ENCODE data around the gene MYH14.

MYH14 gene

GRCh38 chr19:50192463-50193211 is 10.8 kb upstream of the MYH14 start:
- Histone ChIP-seq H2AFZ (ENCODE audit: low read length, unreplicated experiment) (no peak overlapping the region), H3K27ac (ENCODE audit: low read depth, low read length) (no peak overlapping the region), H3K4me3 (ENCODE audit: low read depth, low read length) (no peak overlapping the region), H3K36me3 (ENCODE audit: insufficient read depth, low read length) (no peaks in the 10 kb centered on the region), H3K4me1 (ENCODE audit: control insufficient read depth, insufficient read depth, low read length, unreplicated experiment) (no peaks in the 10 kb centered on the region), H3K79me2 (ENCODE audit: control insufficient read depth, insufficient read depth, low read length, unreplicated experiment) (no peaks in the 10 kb centered on the region), H3K27me3 (ENCODE audit: insufficient read depth, low read length) (0 out of 2 replicates have a peak, but pooled peaks cover 5% of the 10 kb centered on the region)

DNA sequence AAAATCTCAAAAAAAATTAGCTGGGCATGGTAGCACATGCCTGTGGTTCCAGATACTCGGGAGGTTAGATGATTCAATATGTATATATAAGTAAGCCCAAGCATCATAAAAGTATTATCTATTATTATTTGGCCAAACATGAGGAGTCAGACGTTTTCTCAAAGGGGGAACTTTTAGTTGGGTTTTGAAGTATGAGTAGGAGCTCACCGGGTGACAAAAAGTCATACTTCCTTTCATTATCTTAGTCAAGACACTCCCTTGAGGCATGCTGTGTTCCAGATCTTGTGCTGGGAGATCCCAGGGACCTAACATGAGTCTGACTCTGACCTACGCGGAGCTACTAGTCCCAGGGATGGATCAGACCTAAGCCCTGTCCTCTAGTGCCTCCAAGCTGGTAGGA is 8.2 kb upstream of the MYH14 start:
- H3K27me3 ChIP-seq (ENCODE audit: insufficient read depth, low read length), result peaks cover 3% of the 10 kb centered on the region; the same call in 1 of the 2 replicates
- H3K4me1 ChIP-seq (ENCODE audit: control insufficient read depth, insufficient read depth, low read length, unreplicated experiment), result no peaks in the 10 kb centered on the region
- H3K36me3 ChIP-seq (ENCODE audit: insufficient read depth, low read length), result no peaks in the 10 kb centered on the region
- no peak overlapping the region for H3K4me3 ChIP-seq (ENCODE audit: low read depth, low read length)
- H3K27ac ChIP-seq (ENCODE audit: low read depth, low read length), result no peak overlapping the region
- no peaks in the 10 kb centered on the region for H3K79me2 ChIP-seq (ENCODE audit: control insufficient read depth, insufficient read depth, low read length, unreplicated experiment)
- H2AFZ ChIP-seq (ENCODE audit: low read length, unreplicated experiment), result no peak overlapping the region

GRCh38 chr19:50196322-50196932 is 7.0 kb upstream of the MYH14 start:
- Histone ChIP-seq H3K4me3 (ENCODE audit: low read depth, low read length) (no peak overlapping the region), H2AFZ (ENCODE audit: low read length, unreplicated experiment) (no peak overlapping the region), H3K27me3 (ENCODE audit: insufficient read depth, low read length) (peaks cover 9% of the 10 kb centered on the region; the same call in 1 of the 2 replicates), H3K79me2 (ENCODE audit: control insufficient read depth, insufficient read depth, low read length, unreplicated experiment) (no peaks in the 10 kb centered on the region), H3K4me1 (ENCODE audit: control insufficient read depth, insufficient read depth, low read length, unreplicated experiment) (no peaks in the 10 kb centered on the region), H3K36me3 (ENCODE audit: insufficient read depth, low read length) (no peaks in the 10 kb centered on the region), H3K27ac (ENCODE audit: low read depth, low read length) (no peak overlapping the region)

DNA sequence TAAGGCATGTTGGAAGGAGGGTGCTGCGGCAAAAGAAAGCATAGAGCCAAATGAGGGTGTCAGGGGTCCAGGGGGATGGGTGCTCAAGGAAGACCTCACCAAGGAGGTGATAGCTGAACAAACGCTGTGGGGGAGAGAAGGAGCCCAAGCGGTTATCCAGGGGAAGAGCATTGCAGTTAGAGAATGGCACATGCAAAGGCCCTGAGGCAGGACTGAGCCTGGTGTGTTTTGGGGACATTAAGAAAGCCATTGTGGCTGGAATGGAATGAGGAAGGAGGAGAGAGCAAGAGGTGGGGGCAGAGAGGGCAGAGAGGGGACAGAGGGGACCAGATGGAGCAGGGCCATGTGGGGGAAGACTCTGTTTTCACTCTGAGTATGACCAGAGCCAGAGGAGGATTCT is 6.1 kb upstream of the MYH14 start:
- H3K4me3 ChIP-seq (ENCODE audit: low read depth, low read length), result no peak overlapping the region
- H3K27me3 ChIP-seq (ENCODE audit: insufficient read depth, low read length), result peaks cover 16% of the 10 kb centered on the region
- H3K4me1 ChIP-seq (ENCODE audit: control insufficient read depth, insufficient read depth, low read length, unreplicated experiment), result no peaks in the 10 kb centered on the region

DNA sequence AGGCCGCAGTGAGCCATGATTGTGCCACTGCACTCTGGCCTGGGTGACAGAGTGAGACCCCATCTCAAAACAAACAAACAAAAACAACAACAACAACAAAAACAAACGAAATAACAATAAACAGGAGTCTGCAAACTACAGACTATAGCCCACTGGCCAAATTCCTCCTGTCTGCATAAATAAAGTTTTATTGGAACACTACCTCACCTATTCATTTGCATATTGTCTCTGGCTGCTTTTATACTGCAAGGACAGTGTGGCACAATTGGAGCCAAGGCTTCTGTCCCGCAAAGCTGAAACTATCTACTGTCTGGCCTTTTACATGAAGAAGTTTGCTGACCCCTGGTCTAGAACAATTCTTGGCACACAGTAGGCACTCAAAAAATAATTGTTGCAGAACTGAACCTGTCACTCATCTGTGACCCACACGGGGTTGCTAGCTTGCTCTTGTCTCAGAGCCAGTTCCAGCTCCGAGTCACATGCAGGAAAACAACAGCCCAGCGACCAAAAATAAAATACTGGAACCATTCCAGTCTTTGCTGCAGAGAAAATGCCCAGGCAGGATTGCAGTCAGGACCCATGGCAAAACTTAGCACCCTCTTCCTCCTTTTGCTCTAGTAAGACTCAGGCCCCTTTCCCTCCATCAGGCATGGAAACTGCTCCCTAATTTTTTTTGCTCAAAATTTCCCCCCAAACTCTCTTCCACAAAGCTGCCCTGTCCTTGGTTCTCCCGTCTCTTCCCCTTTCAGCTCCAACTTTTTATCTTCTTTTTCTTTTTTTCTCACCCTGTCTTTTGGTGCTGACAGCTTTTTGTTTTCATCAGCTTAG is 4.8 kb upstream of the MYH14 start:
- Histone ChIP-seq H3K27ac (ENCODE audit: low read depth, low read length) (no peak overlapping the region), H3K27me3 (ENCODE audit: insufficient read depth, low read length) (peaks cover 29% of the 10 kb centered on the region), H3K36me3 (ENCODE audit: insufficient read depth, low read length) (no peaks in the 10 kb centered on the region)

More for the DNA sequence above, 6.1 kb upstream of the MYH14 start:
- H3K27ac ChIP-seq (ENCODE audit: low read depth, low read length), result no peak overlapping the region
- H3K79me2 ChIP-seq (ENCODE audit: control insufficient read depth, insufficient read depth, low read length, unreplicated experiment), result no peaks in the 10 kb centered on the region
- no peak overlapping the region for H2AFZ ChIP-seq (ENCODE audit: low read length, unreplicated experiment)
- no peaks in the 10 kb centered on the region for H3K36me3 ChIP-seq (ENCODE audit: insufficient read depth, low read length)

DNA sequence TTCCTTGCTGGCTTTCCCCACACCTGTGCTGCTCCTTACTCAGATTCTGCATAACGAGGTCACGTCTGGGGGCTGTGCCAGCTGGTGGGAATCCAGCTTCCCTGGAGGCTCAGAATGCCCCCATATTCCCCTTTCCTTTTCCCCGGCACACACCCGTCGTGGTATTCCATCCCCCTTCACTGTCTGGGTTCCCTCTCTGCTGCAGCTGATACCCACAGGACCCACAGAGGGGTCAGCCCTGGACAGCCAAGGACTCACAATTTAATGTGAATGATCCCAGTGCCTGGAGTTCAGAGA is 4.2 kb upstream of the MYH14 start:
- H3K79me2 ChIP-seq (ENCODE audit: control insufficient read depth, insufficient read depth, low read length, unreplicated experiment), result no peaks in the 10 kb centered on the region
- H3K27ac ChIP-seq (ENCODE audit: low read depth, low read length), result no peak overlapping the region
- no peaks in the 10 kb centered on the region for H3K4me1 ChIP-seq (ENCODE audit: control insufficient read depth, insufficient read depth, low read length, unreplicated experiment)
- no peak overlapping the region for H2AFZ ChIP-seq (ENCODE audit: low read length, unreplicated experiment)
- H3K4me3 ChIP-seq (ENCODE audit: low read depth, low read length), result no peak overlapping the region
- no peaks in the 10 kb centered on the region for H3K36me3 ChIP-seq (ENCODE audit: insufficient read depth, low read length)
- peaks cover 34% of the 10 kb centered on the region for H3K27me3 ChIP-seq (ENCODE audit: insufficient read depth, low read length)

More for the DNA sequence above, 4.8 kb upstream of the MYH14 start:
- H3K4me3 ChIP-seq (ENCODE audit: low read depth, low read length), result no peak overlapping the region
- H2AFZ ChIP-seq (ENCODE audit: low read length, unreplicated experiment), result no peak overlapping the region
- no peaks in the 10 kb centered on the region for H3K4me1 ChIP-seq (ENCODE audit: control insufficient read depth, insufficient read depth, low read length, unreplicated experiment)
- H3K79me2 ChIP-seq (ENCODE audit: control insufficient read depth, insufficient read depth, low read length, unreplicated experiment), result no peaks in the 10 kb centered on the region

DNA sequence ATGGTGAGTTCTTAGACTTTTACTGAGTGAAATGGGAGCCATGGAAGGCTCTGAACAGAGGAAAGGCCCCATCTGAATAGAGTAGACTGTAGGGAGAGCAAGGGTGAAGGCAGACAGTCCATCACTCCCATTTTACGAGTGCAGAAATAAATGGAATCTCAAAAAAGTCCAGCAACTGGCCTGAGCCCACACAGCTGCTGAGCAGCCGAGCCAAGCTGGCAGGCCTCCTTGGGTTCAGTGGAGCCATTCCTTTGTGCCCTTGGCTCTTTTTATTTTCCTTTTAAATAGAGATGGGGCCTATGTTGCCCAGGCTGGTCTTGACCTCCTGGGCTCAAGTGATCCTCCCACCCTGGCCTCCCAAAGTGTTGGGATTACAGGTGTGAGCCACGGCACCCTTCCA is 1.0 kb upstream of the MYH14 start:
- no peaks in the 10 kb centered on the region for H3K36me3 ChIP-seq (ENCODE audit: insufficient read depth, low read length)
- no peaks in the 10 kb centered on the region for H3K4me1 ChIP-seq (ENCODE audit: control insufficient read depth, insufficient read depth, low read length, unreplicated experiment)
- peaks cover 52% of the 10 kb centered on the region for H3K27me3 ChIP-seq (ENCODE audit: insufficient read depth, low read length)
- H3K79me2 ChIP-seq (ENCODE audit: control insufficient read depth, insufficient read depth, low read length, unreplicated experiment), result no peaks in the 10 kb centered on the region
- H2AFZ ChIP-seq (ENCODE audit: low read length, unreplicated experiment), result no peak overlapping the region
- H3K27ac ChIP-seq (ENCODE audit: low read depth, low read length), result no peak overlapping the region
- H3K4me3 ChIP-seq (ENCODE audit: low read depth, low read length), result no peak overlapping the region

- no peak overlapping the region for H2AFZ ChIP-seq (ENCODE audit: low read length, unreplicated experiment)
- no peak overlapping the region for H3K4me3 ChIP-seq (ENCODE audit: low read depth, low read length)
- H3K4me1 ChIP-seq (ENCODE audit: control insufficient read depth, insufficient read depth, low read length, unreplicated experiment), result no peaks in the 10 kb centered on the region
- H3K36me3 ChIP-seq (ENCODE audit: insufficient read depth, low read length), result no peaks in the 10 kb centered on the region
- H3K27me3 ChIP-seq (ENCODE audit: insufficient read depth, low read length), result peaks cover 52% of the 10 kb centered on the region
- H3K79me2 ChIP-seq (ENCODE audit: control insufficient read depth, insufficient read depth, low read length, unreplicated experiment), result no peaks in the 10 kb centered on the region
- no peak overlapping the region for H3K27ac ChIP-seq (ENCODE audit: low read depth, low read length)
Measured at GRCh38 chr19:50202962-50203280, 501 bp upstream of the MYH14 start.

DNA sequence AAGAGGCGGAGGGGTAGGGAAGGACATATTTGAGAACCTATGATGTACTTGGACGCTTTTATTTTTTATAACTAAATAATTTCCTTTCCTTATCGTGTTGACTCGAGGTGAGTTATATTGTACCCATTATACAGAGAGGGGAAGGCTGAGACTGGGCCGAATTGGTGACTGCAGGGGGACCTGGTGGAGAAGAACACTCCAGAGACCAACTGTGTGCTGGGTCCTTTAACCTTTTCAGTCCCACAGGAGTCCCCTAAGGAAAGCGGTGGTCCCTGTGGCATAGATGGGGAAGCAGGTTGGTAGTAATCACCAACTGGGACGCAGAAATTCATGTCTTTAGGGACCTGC is 633 bp downstream of the MYH14 start:
- Histone ChIP-seq H3K27me3 (ENCODE audit: insufficient read depth, low read length) (peaks cover 52% of the 10 kb centered on the region), H3K79me2 (ENCODE audit: control insufficient read depth, insufficient read depth, low read length, unreplicated experiment) (no peaks in the 10 kb centered on the region), H3K4me1 (ENCODE audit: control insufficient read depth, insufficient read depth, low read length, unreplicated experiment) (no peaks in the 10 kb centered on the region), H3K4me3 (ENCODE audit: low read depth, low read length) (no peak overlapping the region), H3K27ac (ENCODE audit: low read depth, low read length) (no peak overlapping the region), H3K36me3 (ENCODE audit: insufficient read depth, low read length) (no peaks in the 10 kb centered on the region), H2AFZ (ENCODE audit: low read length, unreplicated experiment) (no peak overlapping the region)

DNA sequence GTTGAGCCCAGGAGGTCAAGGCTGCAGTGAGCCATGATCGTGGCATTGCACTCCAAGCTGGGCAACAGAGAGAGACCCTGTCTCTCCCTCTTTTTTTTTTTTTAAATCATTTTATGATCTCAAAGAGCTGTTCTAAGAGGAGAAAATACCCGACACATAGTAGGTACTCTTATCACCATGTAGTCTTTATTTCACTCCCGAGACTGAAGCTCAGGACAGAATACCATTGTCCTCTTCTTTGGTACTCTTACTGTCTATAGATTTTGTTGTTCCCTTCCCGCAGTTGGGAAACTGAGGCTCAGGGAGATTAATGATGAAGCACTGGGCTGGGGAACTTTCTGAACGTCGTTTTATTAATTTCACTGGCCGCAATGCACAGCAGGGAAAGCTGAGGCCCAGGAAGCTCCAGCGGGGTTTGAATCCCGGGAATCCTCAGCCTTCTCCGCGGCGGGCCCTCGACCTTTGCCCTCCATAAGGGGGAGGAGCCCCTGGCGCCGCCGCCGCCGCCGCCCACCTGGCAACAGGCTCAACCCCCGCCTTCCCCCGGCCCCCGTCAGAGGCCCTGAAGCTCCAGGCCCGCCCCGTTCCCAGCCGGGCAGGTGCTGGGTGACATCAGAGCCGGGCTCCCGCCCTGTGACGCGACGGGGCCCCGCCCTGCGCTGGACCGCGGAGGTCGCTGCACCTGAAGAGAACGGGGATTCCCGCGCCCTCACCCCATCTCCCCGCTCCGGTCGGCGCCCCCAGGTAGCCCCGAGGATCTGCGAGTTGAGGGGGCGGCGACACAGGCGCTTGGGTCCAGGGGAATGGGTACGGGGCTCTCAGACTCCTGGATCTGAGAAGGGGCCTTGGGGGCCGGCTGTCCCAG is 1.6 kb downstream of the MYH14 start:
- Histone ChIP-seq H3K27me3 (ENCODE audit: insufficient read depth, low read length) (peaks cover 49% of the 10 kb centered on the region), H3K36me3 (ENCODE audit: insufficient read depth, low read length) (no peaks in the 10 kb centered on the region), H3K27ac (ENCODE audit: low read depth, low read length) (no peak overlapping the region), H3K4me3 (ENCODE audit: low read depth, low read length) (no peak overlapping the region), H3K79me2 (ENCODE audit: control insufficient read depth, insufficient read depth, low read length, unreplicated experiment) (no peaks in the 10 kb centered on the region), H2AFZ (ENCODE audit: low read length, unreplicated experiment) (no peak overlapping the region), H3K4me1 (ENCODE audit: control insufficient read depth, insufficient read depth, low read length, unreplicated experiment) (no peaks in the 10 kb centered on the region)

All from ACC112 (cell line).